Mucosa of descending colon (tissue), 3 donors: ENCODE data around the gene TMEM150A. TPM values are rescaled to one million over a fixed set of nuclear protein-coding genes. Genes with fewer than 3 reads are reported as not detected.
A peak's percentile ranks its signal among the peaks of the same experiment; 100 is the strongest.

Source experiments
- ATAC-seq: fragments of 200-7000 bp; cut with Tn5 transposase; one replicate; pipeline ENCODE4 v1.9.1; 2020; ENCODE audit warnings: mild to moderate bottlenecking, moderate library complexity
- DNase-seq, 3 donors: peaks; one replicate each; pipeline ENCODE4 v3.0.0-alpha.2; 2020
- H3K36me3 ChIP-seq: fragments of 200-600 bp; one replicate; pipeline ENCODE4 v1.8.0; 2021; ENCODE audit warnings: low read depth, mild to moderate bottlenecking
- H3K4me1 ChIP-seq: fragments of 200-600 bp; one replicate; pipeline ENCODE4 v1.8.0; 2021; ENCODE audit warnings: low read depth, mild to moderate bottlenecking
- H3K4me3 ChIP-seq: fragments of 200-600 bp; one replicate; pipeline ENCODE4 v1.8.0; 2021; ENCODE audit warnings: mild to moderate bottlenecking
- H3K9me3 ChIP-seq: fragments of 200-600 bp; one replicate; pipeline ENCODE4 v1.8.0; 2021; ENCODE audit warnings: mild to moderate bottlenecking
- intact Hi-C, 2 donors: fragments of 100-400 bp; cut with DNase I in 1 of 2; cut with micrococcal nuclease in 1 of 2; formaldehyde crosslinking; loops; one replicate each; pipeline versions ENCODE4 v1.11.0 to v1.11.1; 2022; cut with DNase I, micrococcal nuclease
- total RNA-seq, 3 donors: library from RNA; stranded (reverse); fragmentation: NEBNext Ultra II Directional in 2 of 3; extraction: Animal tissue kit (Norgen Biotek cat#: 25700) in 2 of 3; gene quantifications; one replicate each; pipeline versions ENCODE4 v1.2.1 to v1.2.4, GENCODE V29; 2021 to 2023
- TF ChIP-seq, protein P1 (sequence below): fragments of 200-600 bp; IDR thresholded peaks from one replicate; pipeline ENCODE4 v1.8.0; 2022; ENCODE audit warnings: antibody characterized with exemption, mild to moderate bottlenecking
- donor health status: DM: no; HTN: no; CAD: no; lungs with moderate emphysema.
- donor health status: DM: no; HTN: no; CAD: no.
- donor health status: DM: no; HTN: yes; CAD: no.

The TMEM150A gene
- total RNA-seq, 3 donors from 2014 or later, result 9.4 to 20.9 (median 10.0) TPM

DNA sequence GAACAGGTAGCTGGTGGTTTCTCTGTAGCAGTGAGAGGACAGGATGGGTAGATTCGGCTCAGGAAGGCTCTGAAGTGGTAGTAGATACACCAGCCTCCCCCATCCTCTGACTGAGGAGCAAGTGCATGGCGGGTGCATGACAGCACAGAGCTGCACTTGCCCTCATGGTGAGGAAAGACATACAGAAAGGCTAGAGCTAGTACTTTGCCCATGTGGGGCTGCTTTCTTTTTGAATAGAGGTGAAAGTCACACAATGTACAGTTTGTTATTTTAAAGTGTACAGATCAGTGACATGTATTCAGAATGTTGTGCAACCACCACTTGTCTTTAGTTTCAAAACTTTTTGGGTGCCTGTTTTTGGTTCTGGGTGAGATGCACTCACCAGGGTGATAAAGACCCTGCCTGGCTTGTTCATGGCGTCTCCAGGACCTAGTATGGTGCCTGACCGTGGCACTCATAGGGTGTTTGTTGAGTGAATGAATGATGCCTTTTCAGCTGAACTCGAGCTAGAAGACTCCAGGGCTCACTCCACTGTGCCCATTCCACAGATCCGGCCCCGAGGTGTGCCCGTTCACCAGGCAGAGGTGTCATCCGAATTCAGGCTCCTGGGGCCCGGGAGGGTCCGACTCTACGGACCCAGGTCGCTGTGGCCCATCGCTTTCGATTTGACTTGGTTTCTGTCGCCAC is 18.7 kb downstream of the TMEM150A start:
- TF ChIP-seq, protein P1, sequence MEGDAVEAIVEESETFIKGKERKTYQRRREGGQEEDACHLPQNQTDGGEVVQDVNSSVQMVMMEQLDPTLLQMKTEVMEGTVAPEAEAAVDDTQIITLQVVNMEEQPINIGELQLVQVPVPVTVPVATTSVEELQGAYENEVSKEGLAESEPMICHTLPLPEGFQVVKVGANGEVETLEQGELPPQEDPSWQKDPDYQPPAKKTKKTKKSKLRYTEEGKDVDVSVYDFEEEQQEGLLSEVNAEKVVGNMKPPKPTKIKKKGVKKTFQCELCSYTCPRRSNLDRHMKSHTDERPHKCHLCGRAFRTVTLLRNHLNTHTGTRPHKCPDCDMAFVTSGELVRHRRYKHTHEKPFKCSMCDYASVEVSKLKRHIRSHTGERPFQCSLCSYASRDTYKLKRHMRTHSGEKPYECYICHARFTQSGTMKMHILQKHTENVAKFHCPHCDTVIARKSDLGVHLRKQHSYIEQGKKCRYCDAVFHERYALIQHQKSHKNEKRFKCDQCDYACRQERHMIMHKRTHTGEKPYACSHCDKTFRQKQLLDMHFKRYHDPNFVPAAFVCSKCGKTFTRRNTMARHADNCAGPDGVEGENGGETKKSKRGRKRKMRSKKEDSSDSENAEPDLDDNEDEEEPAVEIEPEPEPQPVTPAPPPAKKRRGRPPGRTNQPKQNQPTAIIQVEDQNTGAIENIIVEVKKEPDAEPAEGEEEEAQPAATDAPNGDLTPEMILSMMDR, result no peak
- intact Hi-C loops, result no loop called here
- Histone ChIP-seq H3K4me3 (peak overlapping the region; percentile 19), H3K9me3 (no peaks in the 10 kb centered on the region), H3K4me1 (peaks cover 30% of the 10 kb centered on the region), H3K36me3 (no peaks in the 10 kb centered on the region)
- DNase-seq (peak in 1 of 3 donors; percentile 74), ATAC-seq (no peak)

DNA sequence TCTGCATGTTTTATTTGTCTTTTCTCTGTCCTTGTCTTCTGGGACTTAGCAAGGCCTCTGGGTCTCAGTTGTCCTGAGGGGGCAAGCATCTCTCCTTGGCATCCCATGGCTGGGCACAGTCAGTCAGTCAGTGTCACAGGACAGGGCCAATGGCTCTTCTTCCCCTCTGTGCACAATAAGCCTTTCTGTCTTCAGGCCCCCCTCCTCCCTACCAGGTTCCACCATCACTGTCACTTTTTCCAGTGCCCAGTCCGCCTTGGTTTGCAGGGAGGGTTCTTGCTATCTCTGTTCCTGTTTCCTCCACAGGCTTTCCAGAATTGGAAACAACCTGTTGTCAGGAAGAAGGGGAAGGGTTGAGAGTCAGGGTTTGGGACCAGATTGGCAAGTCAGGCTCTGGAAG is 20.0 kb downstream of the TMEM150A start:
- intact Hi-C loops, result no loop called here
- H3K9me3 ChIP-seq, result no peaks in the 10 kb centered on the region
- DNase-seq, result no peak
- H3K4me1 ChIP-seq, result peaks cover 31% of the 10 kb centered on the region
- H3K4me3 ChIP-seq, result no peak overlapping the region
- H3K36me3 ChIP-seq, result no peaks in the 10 kb centered on the region
- no peak for ATAC-seq
- TF ChIP-seq, protein P1, result no peak

DNA sequence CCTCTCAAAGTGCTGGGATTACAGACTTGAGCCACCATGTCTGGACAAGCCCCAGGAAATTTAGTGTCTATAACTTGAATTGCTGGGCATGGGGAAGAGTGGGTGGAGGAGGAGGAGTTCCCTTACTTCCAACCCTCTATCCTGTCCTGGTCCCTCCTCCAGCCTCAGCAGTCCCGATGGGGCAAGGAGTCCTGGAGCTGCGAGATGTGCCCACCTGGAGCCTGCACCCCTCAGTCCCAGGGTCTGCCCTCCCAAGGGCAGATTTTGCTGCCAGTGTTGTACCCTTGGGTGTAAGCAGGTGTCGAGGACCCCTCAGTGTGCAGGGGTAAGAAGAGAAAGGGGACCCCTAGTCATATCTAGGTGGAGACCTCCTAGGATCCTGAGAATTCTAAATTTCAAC is 22.3 kb downstream of the TMEM150A start:
- H3K36me3 ChIP-seq, result no peaks in the 10 kb centered on the region
- no peaks in the 10 kb centered on the region for H3K9me3 ChIP-seq
- H3K4me3 ChIP-seq, result no peak overlapping the region
- ATAC-seq (no peak), DNase-seq (peak in 2 of 3 donors; percentile 15 to 39)
- H3K4me1 ChIP-seq, result peaks cover 28% of the 10 kb centered on the region
- intact Hi-C loops, result no loop called here
- TF ChIP-seq, protein P1, result no peak

DNA sequence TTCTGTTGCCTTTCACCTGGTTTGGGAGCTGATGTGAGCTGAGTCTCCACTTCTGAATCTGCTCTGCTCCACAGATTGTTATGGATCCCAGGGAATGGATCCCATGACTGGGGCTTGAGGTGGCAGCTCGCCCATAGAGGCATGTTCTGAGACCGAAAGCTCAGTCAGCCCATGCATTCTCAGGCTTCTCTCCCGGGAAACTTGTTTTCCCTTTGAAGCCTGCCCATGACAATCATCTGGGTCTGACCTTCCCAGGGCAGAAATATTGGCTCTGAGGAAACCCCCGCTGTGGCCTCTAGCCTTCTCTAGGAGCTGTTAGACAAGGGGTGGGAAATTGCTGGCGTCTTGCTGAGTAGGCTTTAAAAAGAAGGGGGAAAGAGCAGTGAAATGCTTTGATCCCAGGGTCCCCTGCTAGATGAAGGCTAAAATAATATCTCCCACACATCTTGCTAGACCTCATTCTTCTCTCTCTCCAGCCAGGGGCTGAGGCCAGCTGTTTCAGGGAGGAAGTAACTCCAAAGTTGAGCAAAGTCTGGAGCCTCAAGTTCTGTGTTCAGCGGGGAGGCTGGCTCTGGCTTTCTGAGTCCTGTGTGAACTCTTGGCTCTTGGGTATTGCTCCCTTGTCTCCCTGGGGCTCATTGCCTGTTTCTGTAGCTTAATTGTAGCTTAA is 23.1 kb downstream of the TMEM150A start:
- intact Hi-C loops, result no loop called here
- TF ChIP-seq, protein P1, result no peak
- DNase-seq (peak in 1 of 3 donors; percentile 41), ATAC-seq (no peak)
- Histone ChIP-seq H3K36me3 (no peaks in the 10 kb centered on the region), H3K9me3 (no peaks in the 10 kb centered on the region), H3K4me1 (peaks cover 23% of the 10 kb centered on the region), H3K4me3 (no peak overlapping the region)

DNA sequence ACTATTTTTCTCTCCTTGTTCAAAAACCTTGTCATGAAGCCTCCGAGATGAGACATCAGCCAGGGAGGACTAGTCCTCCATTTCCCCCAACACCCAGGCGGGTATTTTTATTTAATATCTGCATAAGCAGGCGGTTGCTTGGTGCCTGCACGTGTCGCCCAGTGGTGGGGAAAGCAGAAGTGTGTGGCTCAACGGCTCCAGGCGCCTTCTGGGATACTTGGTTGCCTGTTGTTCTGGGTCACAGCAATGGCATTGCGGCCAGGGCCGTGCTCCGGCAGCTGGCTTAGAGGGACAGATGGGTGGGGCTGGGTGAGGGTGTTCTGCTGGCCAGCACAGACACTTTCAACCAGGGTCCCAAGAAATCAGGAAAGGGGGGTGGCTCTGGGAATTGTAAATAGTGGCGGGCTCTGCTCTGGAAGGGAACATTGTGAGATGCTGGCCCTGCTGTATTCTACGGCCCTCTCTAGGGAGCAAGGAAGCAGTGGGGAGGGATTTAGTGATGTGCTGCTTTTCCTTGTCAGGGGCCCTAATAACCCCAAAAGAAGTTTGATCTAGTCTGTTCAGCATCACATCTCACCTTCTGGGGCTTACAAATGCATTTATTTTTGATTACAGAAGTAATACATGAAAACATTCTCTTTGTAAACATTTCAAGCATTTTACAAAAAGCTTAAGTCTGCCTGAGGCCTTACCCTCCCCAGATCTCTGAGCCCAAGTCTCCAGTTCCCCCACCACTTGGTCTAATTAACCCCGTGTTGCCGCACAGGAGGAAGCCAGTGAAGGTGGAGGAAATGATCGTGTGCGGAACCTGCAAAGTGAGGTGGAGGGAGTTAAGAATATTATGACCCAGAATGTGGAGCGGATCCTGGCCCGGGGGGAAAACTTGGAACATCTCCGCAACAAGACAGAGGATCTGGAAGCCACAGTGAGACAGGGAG is 24.0 kb downstream of the TMEM150A start:
- H3K9me3 ChIP-seq, result no peaks in the 10 kb centered on the region
- no peaks in the 10 kb centered on the region for H3K36me3 ChIP-seq
- ATAC-seq (peak; percentile 57), DNase-seq (peak; percentile 57 to 80 (median 68))
- TF ChIP-seq, protein P1, result no peak
- H3K4me1 ChIP-seq, result peaks cover 20% of the 10 kb centered on the region
- peak overlapping the region; percentile 37 for H3K4me3 ChIP-seq
- intact Hi-C loops, result no loop called here
